Lower leg skin (tissue), 3 donors: ENCODE data around the gene SPG21.

ENCODE experiments used
- CTCF ChIP-seq, 3 donors: fragments of 450-650 bp; IDR thresholded peaks; one replicate each; pipeline ENCODE4 v1.5.1; 2016; ENCODE audit warnings: antibody characterized with exemption in 3 of 3, mild to moderate bottlenecking in 3 of 3, moderate library complexity in 2 of 3
- POLR2A ChIP-seq, 2 donors: fragments of 450-650 bp; IDR thresholded peaks; one replicate each; pipeline ENCODE4 v1.6.1; 2016 to 2017; ENCODE audit warnings: antibody characterized with exemption in 2 of 2, mild to moderate bottlenecking in 1 of 2, moderate library complexity in 1 of 2

GRCh38 chr15:64960153-64960552 lies 29.6 kb downstream of the SPG21 start:
- TF ChIP-seq CTCF (IDR thresholded peaks at IDR 0.05) (no peak), POLR2A (IDR thresholded peaks at IDR 0.05) (no peak)
